ENCODE data around the gene FTH1. TPM values are rescaled to one million over a fixed set of nuclear protein-coding genes. Genes with fewer than 3 reads are reported as not detected.
A peak's percentile ranks its signal among the peaks of the same experiment; 100 is the strongest.

Gene FTH1
- total and polyA plus RNA-seq, 2 of the 13 experiments (the other 11 are each of a cell fraction or from before 2014, with no cell fraction given) = 607 to 760 TPM

- TF ChIP-seq SMAD9 (CRISPR knock-in tag; IDR thresholded peaks at IDR 0.05) = no peak
- 0 out of 2 replicates have a peak, but pooled peaks have one; percentile 8 for TF ChIP-seq SMC3 (IDR thresholded peaks at IDR 0.05; ENCODE audit: low read length)
- no peak for TF ChIP-seq NCOA1 (CRISPR knock-in tag; IDR thresholded peaks at IDR 0.05)
- no peak for TF ChIP-seq ONECUT2 (CRISPR knock-in tag; IDR thresholded peaks at IDR 0.05)
- TF ChIP-seq, protein P1, sequence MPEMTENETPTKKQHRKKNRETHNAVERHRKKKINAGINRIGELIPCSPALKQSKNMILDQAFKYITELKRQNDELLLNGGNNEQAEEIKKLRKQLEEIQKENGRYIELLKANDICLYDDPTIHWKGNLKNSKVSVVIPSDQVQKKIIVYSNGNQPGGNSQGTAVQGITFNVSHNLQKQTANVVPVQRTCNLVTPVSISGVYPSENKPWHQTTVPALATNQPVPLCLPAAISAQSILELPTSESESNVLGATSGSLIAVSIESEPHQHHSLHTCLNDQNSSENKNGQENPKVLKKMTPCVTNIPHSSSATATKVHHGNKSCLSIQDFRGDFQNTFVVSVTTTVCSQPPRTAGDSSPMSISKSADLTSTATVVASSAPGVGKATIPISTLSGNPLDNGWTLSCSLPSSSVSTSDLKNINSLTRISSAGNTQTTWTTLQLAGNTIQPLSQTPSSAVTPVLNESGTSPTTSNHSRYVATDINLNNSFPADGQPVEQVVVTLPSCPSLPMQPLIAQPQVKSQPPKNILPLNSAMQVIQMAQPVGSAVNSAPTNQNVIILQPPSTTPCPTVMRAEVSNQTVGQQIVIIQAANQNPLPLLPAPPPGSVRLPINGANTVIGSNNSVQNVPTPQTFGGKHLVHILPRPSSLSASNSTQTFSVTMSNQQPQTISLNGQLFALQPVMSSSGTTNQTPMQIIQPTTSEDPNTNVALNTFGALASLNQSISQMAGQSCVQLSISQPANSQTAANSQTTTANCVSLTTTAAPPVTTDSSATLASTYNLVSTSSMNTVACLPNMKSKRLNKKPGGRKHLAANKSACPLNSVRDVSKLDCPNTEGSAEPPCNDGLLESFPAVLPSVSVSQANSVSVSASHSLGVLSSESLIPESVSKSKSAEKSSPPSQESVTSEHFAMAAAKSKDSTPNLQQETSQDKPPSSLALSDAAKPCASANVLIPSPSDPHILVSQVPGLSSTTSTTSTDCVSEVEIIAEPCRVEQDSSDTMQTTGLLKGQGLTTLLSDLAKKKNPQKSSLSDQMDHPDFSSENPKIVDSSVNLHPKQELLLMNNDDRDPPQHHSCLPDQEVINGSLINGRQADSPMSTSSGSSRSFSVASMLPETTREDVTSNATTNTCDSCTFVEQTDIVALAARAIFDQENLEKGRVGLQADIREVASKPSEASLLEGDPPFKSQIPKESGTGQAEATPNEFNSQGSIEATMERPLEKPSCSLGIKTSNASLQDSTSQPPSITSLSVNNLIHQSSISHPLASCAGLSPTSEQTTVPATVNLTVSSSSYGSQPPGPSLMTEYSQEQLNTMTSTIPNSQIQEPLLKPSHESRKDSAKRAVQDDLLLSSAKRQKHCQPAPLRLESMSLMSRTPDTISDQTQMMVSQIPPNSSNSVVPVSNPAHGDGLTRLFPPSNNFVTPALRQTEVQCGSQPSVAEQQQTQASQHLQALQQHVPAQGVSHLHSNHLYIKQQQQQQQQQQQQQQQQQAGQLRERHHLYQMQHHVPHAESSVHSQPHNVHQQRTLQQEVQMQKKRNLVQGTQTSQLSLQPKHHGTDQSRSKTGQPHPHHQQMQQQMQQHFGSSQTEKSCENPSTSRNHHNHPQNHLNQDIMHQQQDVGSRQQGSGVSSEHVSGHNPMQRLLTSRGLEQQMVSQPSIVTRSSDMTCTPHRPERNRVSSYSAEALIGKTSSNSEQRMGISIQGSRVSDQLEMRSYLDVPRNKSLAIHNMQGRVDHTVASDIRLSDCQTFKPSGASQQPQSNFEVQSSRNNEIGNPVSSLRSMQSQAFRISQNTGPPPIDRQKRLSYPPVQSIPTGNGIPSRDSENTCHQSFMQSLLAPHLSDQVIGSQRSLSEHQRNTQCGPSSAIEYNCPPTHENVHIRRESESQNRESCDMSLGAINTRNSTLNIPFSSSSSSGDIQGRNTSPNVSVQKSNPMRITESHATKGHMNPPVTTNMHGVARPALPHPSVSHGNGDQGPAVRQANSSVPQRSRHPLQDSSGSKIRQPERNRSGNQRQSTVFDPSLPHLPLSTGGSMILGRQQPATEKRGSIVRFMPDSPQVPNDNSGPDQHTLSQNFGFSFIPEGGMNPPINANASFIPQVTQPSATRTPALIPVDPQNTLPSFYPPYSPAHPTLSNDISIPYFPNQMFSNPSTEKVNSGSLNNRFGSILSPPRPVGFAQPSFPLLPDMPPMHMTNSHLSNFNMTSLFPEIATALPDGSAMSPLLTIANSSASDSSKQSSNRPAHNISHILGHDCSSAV (CRISPR knock-in tag; IDR thresholded peaks at IDR 0.05; ENCODE audit: borderline replicate concordance) = no peak
- no peak for TF ChIP-seq RBFOX2 (IDR thresholded peaks at IDR 0.05; ENCODE audit: low read depth, low read length)
- no peak for TF ChIP-seq TAF15 (IDR thresholded peaks at IDR 0.05; ENCODE audit: low read depth, low read length, poor library complexity, severe bottlenecking)
- no peak for TF ChIP-seq ZNF557 (CRISPR knock-in tag; IDR thresholded peaks at IDR 0.05)
- TF ChIP-seq RORA (CRISPR knock-in tag; IDR thresholded peaks at IDR 0.05) = no peak
- TF ChIP-seq SIN3B (IDR thresholded peaks at IDR 0.05; ENCODE audit: low read length) = no peak
- no peak for TF ChIP-seq ZNF724P (CRISPR knock-in tag; IDR thresholded peaks at IDR 0.05; ENCODE audit: borderline replicate concordance)
- no peak for TF ChIP-seq HNRNPLL (IDR thresholded peaks at IDR 0.05; ENCODE audit: low read depth, low read length, poor library complexity, severe bottlenecking)
- TF ChIP-seq ZNF20 (CRISPR knock-in tag; IDR thresholded peaks at IDR 0.05) = no peak
- no peak for TF ChIP-seq NFYC (CRISPR knock-in tag; IDR thresholded peaks at IDR 0.05)
- 0 out of 2 replicates have a peak, but pooled peaks have one; percentile 17 for TF ChIP-seq KAT8 (CRISPR knock-in tag; IDR thresholded peaks at IDR 0.05)
- TF ChIP-seq HOXA3 (CRISPR knock-in tag; IDR thresholded peaks at IDR 0.05) = no peak
- no peak for TF ChIP-seq NFIC (IDR thresholded peaks at IDR 0.05; ENCODE audit: low read length)
- no peak for TF ChIP-seq POLR2G (IDR thresholded peaks at IDR 0.05; ENCODE audit: low read depth, low read length)
- TF ChIP-seq GATAD2A (CRISPR knock-in tag; IDR thresholded peaks at IDR 0.05) = peak; percentile 52
- TF ChIP-seq FOXO4 (CRISPR knock-in tag; conservative IDR thresholded peaks at IDR 0.05) = no peak
- peak in 1 of 2 experiments; percentile 62; a peak in 2 of 4 replicates for TF ChIP-seq ATF4 (CRISPR knock-in tag; IDR thresholded peaks at IDR 0.05)
- no peak for TF ChIP-seq SIN3A (IDR thresholded peaks at IDR 0.05; ENCODE audit: borderline replicate concordance, low read depth, low read length)
Observed at GRCh38 chr11:61954851-61955421, 12.5 kb downstream of the FTH1 start (continued).

Data from HepG2 (cell line).